Measurements from ENCODE around the gene BCKDHB.
A peak's percentile ranks its signal among the peaks of the same experiment; 100 is the strongest.
"Not testable (repeated sequence)": the region's sequence is repeated elsewhere in the genome, so short reads cannot be mapped to it uniquely, and the experiment has no call there.

The BCKDHB gene

GRCh38 chr6:80122576-80122975 is 16.1 kb downstream of the BCKDHB start:
- not testable (repeated sequence) for H3K36me3 ChIP-seq (ENCODE audit: control insufficient read depth in 1 of 2, insufficient read depth in 2 of 2, low read length in 2 of 2); H3K27me3 ChIP-seq (ENCODE audit: low read depth, low read length); H3K4me1 ChIP-seq (ENCODE audit: control insufficient read depth in 1 of 2, insufficient read depth in 2 of 2, low read length in 2 of 2); H3K27ac ChIP-seq (ENCODE audit: low read length); H3K4me3 ChIP-seq (ENCODE audit: low read depth in 1 of 2, low read length in 2 of 2); H3K9me3 ChIP-seq (ENCODE audit: control insufficient read depth in 1 of 2, low read length in 2 of 2)

GRCh38 chr6:80126657-80127345 is 20.3 kb downstream of the BCKDHB start:
- Histone ChIP-seq H3K9me3 (ENCODE audit: control insufficient read depth in 1 of 2, low read length in 2 of 2) (no peaks in the 10 kb centered on the region), H3K27ac (ENCODE audit: low read length) (no peak overlapping the region), H3K4me3 (ENCODE audit: low read depth in 1 of 2, low read length in 2 of 2) (no peak overlapping the region), H3K4me1 (ENCODE audit: control insufficient read depth in 1 of 2, insufficient read depth in 2 of 2, low read length in 2 of 2) (no peaks in the 10 kb centered on the region), H3K36me3 (ENCODE audit: control insufficient read depth in 1 of 2, insufficient read depth in 2 of 2, low read length in 2 of 2) (no peaks in the 10 kb centered on the region), H3K27me3 (ENCODE audit: low read depth, low read length) (no peaks in the 10 kb centered on the region)

GRCh38 chr6:80129485-80129884 is 23.0 kb downstream of the BCKDHB start:
- H3K36me3 ChIP-seq (ENCODE audit: control insufficient read depth in 1 of 2, insufficient read depth in 2 of 2, low read length in 2 of 2), result no peaks in the 10 kb centered on the region
- H3K27ac ChIP-seq (ENCODE audit: low read length), result no peak overlapping the region
- peaks cover 0 to 6% of the 10 kb centered on the region in 2 donors for H3K4me1 ChIP-seq (ENCODE audit: control insufficient read depth in 1 of 2, insufficient read depth in 2 of 2, low read length in 2 of 2)
- no peak overlapping the region for H3K4me3 ChIP-seq (ENCODE audit: low read depth in 1 of 2, low read length in 2 of 2)
- H3K27me3 ChIP-seq (ENCODE audit: low read depth, low read length), result no peaks in the 10 kb centered on the region
- H3K9me3 ChIP-seq (ENCODE audit: control insufficient read depth in 1 of 2, low read length in 2 of 2), result no peaks in the 10 kb centered on the region

GRCh38 chr6:80133020-80133419 is 26.5 kb downstream of the BCKDHB start:
- peaks cover 0 to 6% of the 10 kb centered on the region in 2 donors for H3K4me1 ChIP-seq (ENCODE audit: control insufficient read depth in 1 of 2, insufficient read depth in 2 of 2, low read length in 2 of 2)
- no peak overlapping the region for H3K27ac ChIP-seq (ENCODE audit: low read length)
- H3K27me3 ChIP-seq (ENCODE audit: low read depth, low read length), result no peaks in the 10 kb centered on the region
- no peaks in the 10 kb centered on the region for H3K36me3 ChIP-seq (ENCODE audit: control insufficient read depth in 1 of 2, insufficient read depth in 2 of 2, low read length in 2 of 2)
- H3K9me3 ChIP-seq (ENCODE audit: control insufficient read depth in 1 of 2, low read length in 2 of 2), result no peaks in the 10 kb centered on the region
- no peak overlapping the region for H3K4me3 ChIP-seq (ENCODE audit: low read depth in 1 of 2, low read length in 2 of 2)

- no peaks in the 10 kb centered on the region for H3K27me3 ChIP-seq (ENCODE audit: low read depth, low read length)
Measured at GRCh38 chr6:80134065-80134464, 27.6 kb downstream of the BCKDHB start.

GRCh38 chr6:80142586-80142985 is 36.1 kb downstream of the BCKDHB start:
- no peaks in the 10 kb centered on the region for H3K9me3 ChIP-seq (ENCODE audit: control insufficient read depth in 1 of 2, low read length in 2 of 2)
- H3K36me3 ChIP-seq (ENCODE audit: control insufficient read depth in 1 of 2, insufficient read depth in 2 of 2, low read length in 2 of 2), result no peaks in the 10 kb centered on the region
- H3K4me3 ChIP-seq (ENCODE audit: low read depth in 1 of 2, low read length in 2 of 2), result no peak overlapping the region
- H3K27me3 ChIP-seq (ENCODE audit: low read depth, low read length), result no peaks in the 10 kb centered on the region
- peaks cover 13 to 34% of the 10 kb centered on the region in 2 donors for H3K4me1 ChIP-seq (ENCODE audit: control insufficient read depth in 1 of 2, insufficient read depth in 2 of 2, low read length in 2 of 2)
- no peak overlapping the region for H3K27ac ChIP-seq (ENCODE audit: low read length)

More at GRCh38 chr6:80134065-80134464, 27.6 kb downstream of the BCKDHB start:
- no peak overlapping the region for H3K27ac ChIP-seq (ENCODE audit: low read length)
- peaks cover 0 to 6% of the 10 kb centered on the region in 2 donors for H3K4me1 ChIP-seq (ENCODE audit: control insufficient read depth in 1 of 2, insufficient read depth in 2 of 2, low read length in 2 of 2)
- no peak overlapping the region for H3K4me3 ChIP-seq (ENCODE audit: low read depth in 1 of 2, low read length in 2 of 2)
- no peaks in the 10 kb centered on the region for H3K9me3 ChIP-seq (ENCODE audit: control insufficient read depth in 1 of 2, low read length in 2 of 2)
- H3K36me3 ChIP-seq (ENCODE audit: control insufficient read depth in 1 of 2, insufficient read depth in 2 of 2, low read length in 2 of 2), result no peaks in the 10 kb centered on the region

GRCh38 chr6:80143419-80143937 is 37.0 kb downstream of the BCKDHB start:
- peak overlapping the region; percentile 70 for H3K27ac ChIP-seq (ENCODE audit: low read length)
- peaks cover 13 to 34% of the 10 kb centered on the region in 2 donors for H3K4me1 ChIP-seq (ENCODE audit: control insufficient read depth in 1 of 2, insufficient read depth in 2 of 2, low read length in 2 of 2)
- H3K27me3 ChIP-seq (ENCODE audit: low read depth, low read length), result no peaks in the 10 kb centered on the region
- H3K9me3 ChIP-seq (ENCODE audit: control insufficient read depth in 1 of 2, low read length in 2 of 2), result no peaks in the 10 kb centered on the region
- peak overlapping the region in 1 of 2 donors; percentile 4 for H3K4me3 ChIP-seq (ENCODE audit: low read depth in 1 of 2, low read length in 2 of 2)
- no peaks in the 10 kb centered on the region for H3K36me3 ChIP-seq (ENCODE audit: control insufficient read depth in 1 of 2, insufficient read depth in 2 of 2, low read length in 2 of 2)

- Histone ChIP-seq H3K27ac (ENCODE audit: low read length) (no peak overlapping the region), H3K4me1 (ENCODE audit: control insufficient read depth in 1 of 2, insufficient read depth in 2 of 2, low read length in 2 of 2) (peaks cover 13 to 34% of the 10 kb centered on the region in 2 donors), H3K36me3 (ENCODE audit: control insufficient read depth in 1 of 2, insufficient read depth in 2 of 2, low read length in 2 of 2) (no peaks in the 10 kb centered on the region), H3K4me3 (ENCODE audit: low read depth in 1 of 2, low read length in 2 of 2) (no peak overlapping the region), H3K9me3 (ENCODE audit: control insufficient read depth in 1 of 2, low read length in 2 of 2) (no peaks in the 10 kb centered on the region), H3K27me3 (ENCODE audit: low read depth, low read length) (no peaks in the 10 kb centered on the region)
Measured at GRCh38 chr6:80144753-80145315, 38.4 kb downstream of the BCKDHB start.

- Histone ChIP-seq H3K9me3 (ENCODE audit: control insufficient read depth in 1 of 2, low read length in 2 of 2) (no peaks in the 10 kb centered on the region), H3K27ac (ENCODE audit: low read length) (no peak overlapping the region)
Measured at GRCh38 chr6:80145509-80145908, 39.0 kb downstream of the BCKDHB start.

GRCh38 chr6:80145921-80146320 is 39.5 kb downstream of the BCKDHB start:
- H3K4me3 ChIP-seq (ENCODE audit: low read depth in 1 of 2, low read length in 2 of 2), result no peak overlapping the region
- H3K27ac ChIP-seq (ENCODE audit: low read length), result no peak overlapping the region
- H3K36me3 ChIP-seq (ENCODE audit: control insufficient read depth in 1 of 2, insufficient read depth in 2 of 2, low read length in 2 of 2), result no peaks in the 10 kb centered on the region
- peaks cover 13 to 34% of the 10 kb centered on the region in 2 donors for H3K4me1 ChIP-seq (ENCODE audit: control insufficient read depth in 1 of 2, insufficient read depth in 2 of 2, low read length in 2 of 2)
- no peaks in the 10 kb centered on the region for H3K27me3 ChIP-seq (ENCODE audit: low read depth, low read length)
- no peaks in the 10 kb centered on the region for H3K9me3 ChIP-seq (ENCODE audit: control insufficient read depth in 1 of 2, low read length in 2 of 2)

More at GRCh38 chr6:80145509-80145908, 39.0 kb downstream of the BCKDHB start:
- H3K36me3 ChIP-seq (ENCODE audit: control insufficient read depth in 1 of 2, insufficient read depth in 2 of 2, low read length in 2 of 2), result no peaks in the 10 kb centered on the region
- peaks cover 13 to 34% of the 10 kb centered on the region in 2 donors for H3K4me1 ChIP-seq (ENCODE audit: control insufficient read depth in 1 of 2, insufficient read depth in 2 of 2, low read length in 2 of 2)
- no peak overlapping the region for H3K4me3 ChIP-seq (ENCODE audit: low read depth in 1 of 2, low read length in 2 of 2)
- H3K27me3 ChIP-seq (ENCODE audit: low read depth, low read length), result no peaks in the 10 kb centered on the region

GRCh38 chr6:80148220-80148619 is 41.7 kb downstream of the BCKDHB start:
- H3K36me3 ChIP-seq (ENCODE audit: control insufficient read depth in 1 of 2, insufficient read depth in 2 of 2, low read length in 2 of 2), result no peaks in the 10 kb centered on the region
- no peaks in the 10 kb centered on the region for H3K27me3 ChIP-seq (ENCODE audit: low read depth, low read length)
- H3K4me1 ChIP-seq (ENCODE audit: control insufficient read depth in 1 of 2, insufficient read depth in 2 of 2, low read length in 2 of 2), result peaks cover 8 to 25% of the 10 kb centered on the region in 2 donors
- no peak overlapping the region for H3K4me3 ChIP-seq (ENCODE audit: low read depth in 1 of 2, low read length in 2 of 2)
- H3K27ac ChIP-seq (ENCODE audit: low read length), result no peak overlapping the region
- no peaks in the 10 kb centered on the region for H3K9me3 ChIP-seq (ENCODE audit: control insufficient read depth in 1 of 2, low read length in 2 of 2)

Data from muscle layer of duodenum (tissue), 2 donors.